Neural cell (in vitro differentiated cells): ENCODE data around the gene CXorf38.

Experiments
- CTCF ChIP-seq: fragments of 450-650 bp; IDR thresholded peaks from 2 replicates; pipeline ENCODE4 v1.5.1; 2014; ENCODE audit warnings: antibody characterized with exemption, mild to moderate bottlenecking, moderate library complexity; ENCODE audit not compliant: poor library complexity, severe bottlenecking
- EP300 ChIP-seq: fragments of 450-650 bp; conservative IDR thresholded peaks from 2 replicates; pipeline ENCODE4 v1.6.1; 2014; ENCODE audit warnings: antibody characterized with exemption, mild to moderate bottlenecking, moderate library complexity; ENCODE audit not compliant: poor library complexity, severe bottlenecking
- TF ChIP-seq, protein P1 (sequence below): IDR thresholded peaks from 2 replicates; pipeline ENCODE4 v1.6.1; 2012; ENCODE audit warnings: borderline replicate concordance

- TF ChIP-seq CTCF (no peak), EP300 (no peak)
- TF ChIP-seq, protein P1, sequence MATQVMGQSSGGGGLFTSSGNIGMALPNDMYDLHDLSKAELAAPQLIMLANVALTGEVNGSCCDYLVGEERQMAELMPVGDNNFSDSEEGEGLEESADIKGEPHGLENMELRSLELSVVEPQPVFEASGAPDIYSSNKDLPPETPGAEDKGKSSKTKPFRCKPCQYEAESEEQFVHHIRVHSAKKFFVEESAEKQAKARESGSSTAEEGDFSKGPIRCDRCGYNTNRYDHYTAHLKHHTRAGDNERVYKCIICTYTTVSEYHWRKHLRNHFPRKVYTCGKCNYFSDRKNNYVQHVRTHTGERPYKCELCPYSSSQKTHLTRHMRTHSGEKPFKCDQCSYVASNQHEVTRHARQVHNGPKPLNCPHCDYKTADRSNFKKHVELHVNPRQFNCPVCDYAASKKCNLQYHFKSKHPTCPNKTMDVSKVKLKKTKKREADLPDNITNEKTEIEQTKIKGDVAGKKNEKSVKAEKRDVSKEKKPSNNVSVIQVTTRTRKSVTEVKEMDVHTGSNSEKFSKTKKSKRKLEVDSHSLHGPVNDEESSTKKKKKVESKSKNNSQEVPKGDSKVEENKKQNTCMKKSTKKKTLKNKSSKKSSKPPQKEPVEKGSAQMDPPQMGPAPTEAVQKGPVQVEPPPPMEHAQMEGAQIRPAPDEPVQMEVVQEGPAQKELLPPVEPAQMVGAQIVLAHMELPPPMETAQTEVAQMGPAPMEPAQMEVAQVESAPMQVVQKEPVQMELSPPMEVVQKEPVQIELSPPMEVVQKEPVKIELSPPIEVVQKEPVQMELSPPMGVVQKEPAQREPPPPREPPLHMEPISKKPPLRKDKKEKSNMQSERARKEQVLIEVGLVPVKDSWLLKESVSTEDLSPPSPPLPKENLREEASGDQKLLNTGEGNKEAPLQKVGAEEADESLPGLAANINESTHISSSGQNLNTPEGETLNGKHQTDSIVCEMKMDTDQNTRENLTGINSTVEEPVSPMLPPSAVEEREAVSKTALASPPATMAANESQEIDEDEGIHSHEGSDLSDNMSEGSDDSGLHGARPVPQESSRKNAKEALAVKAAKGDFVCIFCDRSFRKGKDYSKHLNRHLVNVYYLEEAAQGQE = no peak
Measured at GRCh38 chrX:40683245-40683644, 35.9 kb upstream of the CXorf38 start.
